Choroid plexus epithelial cell (primary cell): Measurements from ENCODE around the gene MGAT3.
A peak's percentile ranks its signal among the peaks of the same experiment; 100 is the strongest.

Experiments used
- DNase-seq: peaks from one replicate; pipeline ENCODE4 v3.0.0-alpha.2; 2010; ENCODE audit warnings: low read depth
- H3K4me3 ChIP-seq: 2 replicates; pipeline ENCODE4 v1.5.1; 2011; ENCODE audit warnings: low read depth, mild to moderate bottlenecking, control low read depth, low read length, moderate library complexity
- CTCF ChIP-seq: conservative IDR thresholded peaks from 2 replicates; pipeline ENCODE4 v1.5.1; 2011; ENCODE audit warnings: low read depth, mild to moderate bottlenecking, control low read depth, inconsistent platforms, low read length, moderate library complexity

MGAT3 gene

GRCh38 chr22:39457556-39458443 lies 988 bp downstream of the MGAT3 start:
- no peak for TF ChIP-seq CTCF
- no peak for DNase-seq
- H3K4me3 ChIP-seq = peak overlapping the region; percentile 55

- no peak for DNase-seq
- TF ChIP-seq CTCF = no peak
- H3K4me3 ChIP-seq = peak overlapping the region; percentile 55
Observed at GRCh38 chr22:39458444-39459083, 1.8 kb downstream of the MGAT3 start.

- H3K4me3 ChIP-seq = no peak overlapping the region
- no peak for DNase-seq
- TF ChIP-seq CTCF = no peak
Observed at GRCh38 chr22:39459681-39460080, 2.9 kb downstream of the MGAT3 start.

GRCh38 chr22:39462443-39463221 lies 5.8 kb downstream of the MGAT3 start:
- no peak overlapping the region for H3K4me3 ChIP-seq
- TF ChIP-seq CTCF = peak; percentile 16
- DNase-seq = no peak

GRCh38 chr22:39463277-39463676 lies 6.5 kb downstream of the MGAT3 start:
- no peak for DNase-seq
- no peak overlapping the region for H3K4me3 ChIP-seq
- TF ChIP-seq CTCF = no peak

GRCh38 chr22:39463931-39464390 lies 7.1 kb downstream of the MGAT3 start:
- H3K4me3 ChIP-seq = no peak overlapping the region
- DNase-seq = no peak
- TF ChIP-seq CTCF = no peak
